Measurements from ENCODE around the gene BOLL.

The BOLL gene

DNA sequence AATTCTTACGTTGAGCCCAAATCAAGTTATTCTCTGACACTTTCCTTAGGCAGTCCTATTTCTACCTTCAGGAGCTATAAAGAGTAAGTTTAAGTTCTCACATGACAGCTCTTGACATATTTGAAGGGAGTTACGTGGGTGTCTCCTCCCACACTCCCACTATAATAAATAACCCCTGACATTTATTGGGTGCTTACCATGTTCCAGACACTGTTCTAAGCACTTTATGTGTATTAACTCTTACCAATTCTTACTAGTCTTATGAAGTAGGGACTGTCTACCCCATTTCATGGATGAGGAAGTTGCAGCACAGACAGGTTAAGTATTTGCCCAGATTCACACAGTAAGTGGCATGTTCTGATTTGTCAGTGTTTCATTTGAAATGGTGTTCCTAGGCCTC lies 37.2 kb upstream of the BOLL start:
- no peaks in the 10 kb centered on the region for H3K27me3 ChIP-seq (ENCODE audit: insufficient read depth, low read depth)
- H4K20me1 ChIP-seq (ENCODE audit: insufficient read depth) = no peaks in the 10 kb centered on the region
- H2AFZ ChIP-seq (ENCODE audit: low read depth) = no peak overlapping the region
- H3K4me1 ChIP-seq (ENCODE audit: low read depth, poor library complexity, severe bottlenecking) = no peaks in the 10 kb centered on the region
- no peak overlapping the region for H3K9ac ChIP-seq
- H3K27ac ChIP-seq = no peak overlapping the region
- H3K79me2 ChIP-seq (ENCODE audit: insufficient read depth, low read depth) = no peaks in the 10 kb centered on the region
- no peaks in the 10 kb centered on the region for H3K36me3 ChIP-seq (ENCODE audit: insufficient read depth)
- H3K4me2 ChIP-seq = no peak overlapping the region
- H3K4me3 ChIP-seq (IDR thresholded peaks at IDR 0.05; ENCODE audit: insufficient read depth, low read depth, low read length) = no peak overlapping the region
- TF ChIP-seq, protein P1, sequence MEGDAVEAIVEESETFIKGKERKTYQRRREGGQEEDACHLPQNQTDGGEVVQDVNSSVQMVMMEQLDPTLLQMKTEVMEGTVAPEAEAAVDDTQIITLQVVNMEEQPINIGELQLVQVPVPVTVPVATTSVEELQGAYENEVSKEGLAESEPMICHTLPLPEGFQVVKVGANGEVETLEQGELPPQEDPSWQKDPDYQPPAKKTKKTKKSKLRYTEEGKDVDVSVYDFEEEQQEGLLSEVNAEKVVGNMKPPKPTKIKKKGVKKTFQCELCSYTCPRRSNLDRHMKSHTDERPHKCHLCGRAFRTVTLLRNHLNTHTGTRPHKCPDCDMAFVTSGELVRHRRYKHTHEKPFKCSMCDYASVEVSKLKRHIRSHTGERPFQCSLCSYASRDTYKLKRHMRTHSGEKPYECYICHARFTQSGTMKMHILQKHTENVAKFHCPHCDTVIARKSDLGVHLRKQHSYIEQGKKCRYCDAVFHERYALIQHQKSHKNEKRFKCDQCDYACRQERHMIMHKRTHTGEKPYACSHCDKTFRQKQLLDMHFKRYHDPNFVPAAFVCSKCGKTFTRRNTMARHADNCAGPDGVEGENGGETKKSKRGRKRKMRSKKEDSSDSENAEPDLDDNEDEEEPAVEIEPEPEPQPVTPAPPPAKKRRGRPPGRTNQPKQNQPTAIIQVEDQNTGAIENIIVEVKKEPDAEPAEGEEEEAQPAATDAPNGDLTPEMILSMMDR (conservative IDR thresholded peaks at IDR 0.05; ENCODE audit: low read depth, low read length) = no peak

DNA sequence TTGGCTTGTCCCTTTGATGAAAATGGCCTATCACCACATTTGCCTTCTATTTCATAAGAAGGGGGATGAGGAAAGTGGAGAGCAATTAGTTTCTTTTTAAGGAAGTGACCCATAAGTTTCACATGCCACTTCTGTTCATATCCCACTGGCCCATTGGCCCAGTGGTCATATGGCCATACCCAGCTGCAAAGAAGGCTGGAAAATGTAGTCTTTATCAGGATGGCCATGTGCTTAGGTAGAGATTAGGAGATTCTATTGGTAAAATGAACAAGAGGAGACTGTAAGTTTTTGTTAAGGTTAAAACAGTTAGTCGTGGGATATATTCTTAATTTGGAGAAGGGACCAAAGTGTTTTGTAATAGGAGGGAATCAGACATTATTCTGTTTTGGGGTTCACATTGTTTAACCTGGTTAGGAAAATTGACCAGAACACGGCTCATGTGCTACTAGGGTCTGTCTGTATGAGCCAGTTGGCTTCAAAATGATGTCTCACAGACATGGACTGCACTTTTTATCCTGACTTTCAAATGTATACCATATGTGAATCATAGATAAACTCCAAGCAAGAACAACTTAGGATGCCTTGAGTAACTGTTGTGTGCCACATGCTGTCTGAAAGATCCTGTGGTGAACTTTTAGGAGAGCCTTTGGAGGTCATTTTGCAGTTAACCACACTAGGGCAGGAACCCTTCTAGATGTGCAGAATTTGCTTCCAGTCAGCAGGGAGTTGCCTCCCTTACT lies 36.6 kb upstream of the BOLL start:
- Histone ChIP-seq H3K79me2 (ENCODE audit: insufficient read depth, low read depth) (no peaks in the 10 kb centered on the region), H3K9ac (no peak overlapping the region), H3K4me2 (no peak overlapping the region), H4K20me1 (ENCODE audit: insufficient read depth) (no peaks in the 10 kb centered on the region), H3K27me3 (ENCODE audit: insufficient read depth, low read depth) (no peaks in the 10 kb centered on the region), H3K4me1 (ENCODE audit: low read depth, poor library complexity, severe bottlenecking) (no peaks in the 10 kb centered on the region), H2AFZ (ENCODE audit: low read depth) (no peak overlapping the region), H3K36me3 (ENCODE audit: insufficient read depth) (no peaks in the 10 kb centered on the region), H3K27ac (no peak overlapping the region), H3K4me3 (IDR thresholded peaks at IDR 0.05; ENCODE audit: insufficient read depth, low read depth, low read length) (no peak overlapping the region)
- TF ChIP-seq, protein P1 (conservative IDR thresholded peaks at IDR 0.05; ENCODE audit: low read depth, low read length) = no peak

DNA sequence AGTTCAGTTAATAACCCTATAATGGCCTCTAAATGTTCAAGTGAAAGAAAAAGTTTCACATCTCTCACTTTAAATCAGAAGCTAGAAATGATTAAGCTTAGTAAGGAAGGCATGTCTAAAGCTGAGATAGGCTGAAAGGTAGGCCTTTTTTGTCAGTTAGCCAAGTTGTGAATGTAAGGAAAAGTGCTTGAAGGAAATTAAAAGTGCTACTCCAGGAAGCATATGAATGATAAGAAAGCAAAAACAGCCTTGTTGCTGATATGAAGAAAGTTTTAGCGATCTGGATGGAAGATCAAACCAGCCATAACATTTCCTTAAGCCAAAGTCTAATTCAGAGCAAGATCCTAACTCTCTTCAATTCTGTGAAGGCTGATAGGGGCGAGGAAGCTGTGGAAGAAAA lies 29.4 kb upstream of the BOLL start:
- H4K20me1 ChIP-seq (ENCODE audit: insufficient read depth) = no peaks in the 10 kb centered on the region
- TF ChIP-seq, protein P1 (conservative IDR thresholded peaks at IDR 0.05; ENCODE audit: low read depth, low read length) = no peak
- no peak overlapping the region for H3K4me2 ChIP-seq
- no peaks in the 10 kb centered on the region for H3K27me3 ChIP-seq (ENCODE audit: insufficient read depth, low read depth)
- H3K9ac ChIP-seq = no peak overlapping the region
- no peak overlapping the region for H3K4me3 ChIP-seq (IDR thresholded peaks at IDR 0.05; ENCODE audit: insufficient read depth, low read depth, low read length)
- no peaks in the 10 kb centered on the region for H3K4me1 ChIP-seq (ENCODE audit: low read depth, poor library complexity, severe bottlenecking)
- H3K36me3 ChIP-seq (ENCODE audit: insufficient read depth) = no peaks in the 10 kb centered on the region
- no peak overlapping the region for H3K27ac ChIP-seq
- H3K79me2 ChIP-seq (ENCODE audit: insufficient read depth, low read depth) = no peaks in the 10 kb centered on the region
- H2AFZ ChIP-seq (ENCODE audit: low read depth) = no peak overlapping the region

DNA sequence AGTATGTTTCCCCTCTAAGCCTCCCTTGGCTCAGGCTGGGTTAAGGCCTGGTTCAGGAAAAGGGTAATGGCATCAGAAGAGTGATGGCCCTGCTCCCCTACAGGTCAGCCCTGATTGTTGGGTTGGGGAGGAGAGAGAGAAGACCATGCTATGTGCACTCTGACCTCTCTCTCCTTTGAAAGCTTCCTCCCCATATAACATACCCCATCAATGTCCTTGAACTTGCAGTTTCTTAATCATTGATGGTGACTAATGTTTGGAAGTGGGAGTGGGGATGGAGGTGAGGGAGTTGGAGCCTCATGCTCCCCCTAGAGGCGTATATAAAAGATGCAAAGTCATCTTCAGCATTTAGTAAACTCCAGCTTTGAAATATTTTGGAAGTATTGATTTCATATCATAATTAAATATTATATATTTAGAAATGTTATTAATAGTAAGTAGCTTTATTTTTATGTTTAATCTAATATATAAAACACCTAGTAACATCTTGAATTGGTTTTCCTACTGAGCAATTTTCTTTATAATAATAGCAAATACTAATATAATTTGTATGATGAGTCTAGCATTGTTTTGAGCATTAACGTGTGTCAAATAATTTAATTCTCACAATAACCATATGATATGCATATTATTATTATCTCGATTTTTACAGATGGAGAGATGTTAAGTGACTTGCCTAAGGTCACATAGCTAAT lies 28.1 kb upstream of the BOLL start:
- TF ChIP-seq, protein P1 (conservative IDR thresholded peaks at IDR 0.05; ENCODE audit: low read depth, low read length) = peak; percentile 71
- H3K4me2 ChIP-seq = no peak overlapping the region
- H3K27ac ChIP-seq = no peak overlapping the region
- H3K36me3 ChIP-seq (ENCODE audit: insufficient read depth) = no peaks in the 10 kb centered on the region
- H2AFZ ChIP-seq (ENCODE audit: low read depth) = no peak overlapping the region
- no peaks in the 10 kb centered on the region for H3K27me3 ChIP-seq (ENCODE audit: insufficient read depth, low read depth)
- H3K4me1 ChIP-seq (ENCODE audit: low read depth, poor library complexity, severe bottlenecking) = no peaks in the 10 kb centered on the region
- no peaks in the 10 kb centered on the region for H4K20me1 ChIP-seq (ENCODE audit: insufficient read depth)
- no peak overlapping the region for H3K9ac ChIP-seq
- H3K79me2 ChIP-seq (ENCODE audit: insufficient read depth, low read depth) = no peaks in the 10 kb centered on the region
- no peak overlapping the region for H3K4me3 ChIP-seq (IDR thresholded peaks at IDR 0.05; ENCODE audit: insufficient read depth, low read depth, low read length)

Data from KMS-11 (cell line).